ENCODE data around the gene PPP1R17.

- TF ChIP-seq CTCF (IDR thresholded peaks at IDR 0.05) (no peak), POLR2A (IDR thresholded peaks at IDR 0.05) (no peak)
Observed at GRCh38 chr7:31692451-31692850, 5.4 kb downstream of the PPP1R17 start.
